AG04449 (cell line): ENCODE results near the gene ZNF138.
"Not testable (repeated sequence)": the region's sequence is repeated elsewhere in the genome, so short reads cannot be mapped to it uniquely, and the experiment has no call there.

Source experiments
- CTCF ChIA-PET: fragments of 350-600 bp; formaldehyde crosslinking; extraction: SDS; loops from one replicate; lab custom pipeline; 2021; ENCODE audit warnings: antibody characterized with exemption; lab: Yijun Ruan, JAX
- POLR2A ChIA-PET: fragments of 400-600, 350-600 bp; formaldehyde crosslinking; extraction: SDS; loops from one replicate; lab custom pipeline; 2020; ENCODE audit warnings: antibody characterized with exemption, inconsistent platforms; lab: Yijun Ruan, JAX
- DNase-seq: peaks from one replicate; pipeline ENCODE4 v3.0.0-alpha.2; 2010; ENCODE audit warnings: low read depth, low spot score
- H3K4me3 ChIP-seq: 2 replicates; pipeline ENCODE4 v1.5.1; 2011; ENCODE audit warnings: low read depth, mild to moderate bottlenecking, control low read depth, low read length
- TF ChIP-seq, protein P1 (sequence below): IDR thresholded peaks from one replicate; pipeline ENCODE4 v1.5.1; 2011; ENCODE audit warnings: mild to moderate bottlenecking, moderate library complexity, low read length, control low read depth, inconsistent platforms; ENCODE audit not compliant: insufficient read depth; ENCODE audit errors: missing control alignments

ZNF138 gene

GRCh38 chr7:64853679-64854078 is 59.5 kb downstream of the ZNF138 start:
- ChIA-PET POLR2A (no interaction called here), CTCF (no interaction called here)
- no peak for DNase-seq
- TF ChIP-seq, protein P1, sequence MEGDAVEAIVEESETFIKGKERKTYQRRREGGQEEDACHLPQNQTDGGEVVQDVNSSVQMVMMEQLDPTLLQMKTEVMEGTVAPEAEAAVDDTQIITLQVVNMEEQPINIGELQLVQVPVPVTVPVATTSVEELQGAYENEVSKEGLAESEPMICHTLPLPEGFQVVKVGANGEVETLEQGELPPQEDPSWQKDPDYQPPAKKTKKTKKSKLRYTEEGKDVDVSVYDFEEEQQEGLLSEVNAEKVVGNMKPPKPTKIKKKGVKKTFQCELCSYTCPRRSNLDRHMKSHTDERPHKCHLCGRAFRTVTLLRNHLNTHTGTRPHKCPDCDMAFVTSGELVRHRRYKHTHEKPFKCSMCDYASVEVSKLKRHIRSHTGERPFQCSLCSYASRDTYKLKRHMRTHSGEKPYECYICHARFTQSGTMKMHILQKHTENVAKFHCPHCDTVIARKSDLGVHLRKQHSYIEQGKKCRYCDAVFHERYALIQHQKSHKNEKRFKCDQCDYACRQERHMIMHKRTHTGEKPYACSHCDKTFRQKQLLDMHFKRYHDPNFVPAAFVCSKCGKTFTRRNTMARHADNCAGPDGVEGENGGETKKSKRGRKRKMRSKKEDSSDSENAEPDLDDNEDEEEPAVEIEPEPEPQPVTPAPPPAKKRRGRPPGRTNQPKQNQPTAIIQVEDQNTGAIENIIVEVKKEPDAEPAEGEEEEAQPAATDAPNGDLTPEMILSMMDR, result no peak
- no peak overlapping the region for H3K4me3 ChIP-seq

DNA sequence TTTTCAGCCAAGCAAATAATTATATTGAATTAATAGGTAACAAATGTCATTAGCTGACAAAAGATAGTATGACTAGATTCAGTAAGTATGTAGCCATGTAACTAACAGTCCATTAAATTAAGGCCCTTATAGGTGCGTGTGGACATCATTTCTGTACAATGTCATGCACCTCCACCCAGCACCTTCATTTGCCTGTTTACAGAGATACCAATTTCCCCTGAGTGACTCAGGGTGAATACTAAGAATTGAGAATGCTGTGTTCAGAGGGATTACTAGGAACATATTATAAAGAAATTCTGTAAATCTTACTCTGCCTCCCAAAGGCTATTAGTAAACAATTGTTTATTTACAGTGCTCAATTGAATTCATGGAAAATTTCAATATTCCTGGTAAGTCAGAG is 60.7 kb downstream of the ZNF138 start:
- no peak for DNase-seq
- TF ChIP-seq, protein P1, result no peak
- H3K4me3 ChIP-seq, result no peak overlapping the region
- ChIA-PET CTCF (no interaction called here), POLR2A (no interaction called here)

DNA sequence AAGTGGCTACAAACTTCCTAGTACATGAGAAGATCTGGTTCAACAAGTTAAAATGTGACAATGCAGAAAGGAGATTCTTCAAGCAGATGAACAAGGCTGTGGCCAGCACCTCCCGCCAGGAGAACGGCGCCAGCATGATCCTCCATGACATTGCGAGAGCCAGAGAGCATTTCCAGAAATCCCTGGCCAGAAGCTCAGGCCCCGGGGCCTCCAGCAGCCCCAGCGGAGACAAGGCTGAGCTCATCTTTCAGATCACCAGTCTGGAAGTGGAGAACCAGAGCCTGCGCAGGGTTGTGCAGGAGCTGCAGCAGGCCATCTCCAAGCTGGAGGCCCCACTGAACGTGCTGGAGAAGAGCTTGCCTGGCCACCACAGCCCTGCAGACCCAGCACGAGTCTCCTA is 68.8 kb downstream of the ZNF138 start:
- CTCF ChIA-PET, result no interaction called here
- TF ChIP-seq, protein P1, result no peak
- POLR2A ChIA-PET, result no interaction called here
- DNase-seq, result no peak
- H3K4me3 ChIP-seq, result no peak overlapping the region

- DNase-seq, CTCF ChIA-PET, H3K4me3 ChIP-seq, POLR2A ChIA-PET: not testable (repeated sequence)
Observed at GRCh38 chr7:64863530-64863929, 69.3 kb downstream of the ZNF138 start.

DNA sequence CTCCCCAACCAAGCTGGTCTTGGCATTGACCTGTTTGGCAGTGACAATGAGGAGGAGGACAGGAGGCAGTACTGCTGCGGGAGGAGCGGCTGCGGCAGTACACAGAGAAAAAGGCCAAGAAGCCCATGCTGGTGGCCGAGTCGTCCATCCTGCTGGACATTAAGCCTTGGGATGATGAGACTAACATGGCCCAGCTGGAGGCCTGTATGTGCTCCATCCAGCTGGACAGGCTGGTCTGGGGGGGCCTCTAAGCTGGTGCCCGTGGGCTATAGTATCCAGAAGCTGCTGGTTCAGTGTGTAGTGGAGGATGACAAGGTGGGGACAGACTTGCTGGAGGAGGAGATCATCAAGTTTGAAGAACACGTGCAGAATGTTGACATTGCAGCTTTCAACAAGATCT is 69.7 kb downstream of the ZNF138 start:
- ChIA-PET CTCF (no interaction called here), POLR2A (no interaction called here)
- no peak for DNase-seq
- TF ChIP-seq, protein P1, result no peak
- H3K4me3 ChIP-seq, result no peak overlapping the region

DNA sequence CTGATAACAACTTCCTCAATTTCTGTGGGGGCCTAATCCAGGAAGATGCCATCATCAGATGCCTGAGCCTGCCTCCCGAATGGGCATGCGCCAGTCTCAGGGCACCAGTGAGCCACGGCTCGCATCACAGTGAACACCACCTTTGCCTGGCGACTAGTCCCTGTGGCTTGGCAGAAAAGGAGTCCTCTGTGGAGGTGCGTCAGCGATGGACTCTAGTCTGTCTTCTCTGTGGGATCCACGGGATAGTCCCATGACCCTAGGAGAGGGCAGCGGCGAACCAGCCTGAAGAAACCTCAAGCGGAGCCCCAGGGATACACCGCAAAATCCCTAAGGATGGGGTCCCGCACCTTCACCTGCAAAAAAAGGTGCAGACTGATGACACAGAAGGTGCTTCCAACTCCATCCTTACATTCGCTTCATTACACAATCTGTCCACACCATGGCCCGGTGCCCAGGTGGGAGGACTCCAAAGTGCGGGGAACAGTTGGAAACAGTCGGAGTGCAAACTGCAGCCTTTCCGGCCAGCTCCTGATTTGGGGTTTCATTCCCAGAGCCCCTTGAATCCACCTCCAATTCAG is 73.7 kb downstream of the ZNF138 start:
- CTCF ChIA-PET, result no interaction called here

More for the DNA sequence above, 73.7 kb downstream of the ZNF138 start:
- POLR2A ChIA-PET, result no interaction called here
- TF ChIP-seq, protein P1, result no peak
- no peak overlapping the region for H3K4me3 ChIP-seq
- DNase-seq, result no peak
